Right lobe of liver (tissue), 4 donors: Measurements from ENCODE around the gene PXYLP1.

Source experiments
- POLR2A ChIP-seq: fragments of 450-650 bp; IDR thresholded peaks from one replicate; pipeline ENCODE4 v1.6.1; 2017; ENCODE audit warnings: antibody characterized with exemption, mild to moderate bottlenecking
- TF ChIP-seq, protein P1 (sequence below), 4 donors: fragments of 200-600 bp in 3 of 4; fragments of 450-650 bp in 1 of 4; IDR thresholded peaks; one replicate each; pipeline versions ENCODE4 v1.5.1 to v1.8.0; 2016 to 2022; ENCODE audit warnings: antibody characterized with exemption in 4 of 4, mild to moderate bottlenecking in 2 of 4
- donor health status: DM: no; HTN: no; CAD: no.
- donor health status: DM: no; HTN: no; CAD: no.
- donor health status: DM: no; HTN: yes; CAD: no.

DNA sequence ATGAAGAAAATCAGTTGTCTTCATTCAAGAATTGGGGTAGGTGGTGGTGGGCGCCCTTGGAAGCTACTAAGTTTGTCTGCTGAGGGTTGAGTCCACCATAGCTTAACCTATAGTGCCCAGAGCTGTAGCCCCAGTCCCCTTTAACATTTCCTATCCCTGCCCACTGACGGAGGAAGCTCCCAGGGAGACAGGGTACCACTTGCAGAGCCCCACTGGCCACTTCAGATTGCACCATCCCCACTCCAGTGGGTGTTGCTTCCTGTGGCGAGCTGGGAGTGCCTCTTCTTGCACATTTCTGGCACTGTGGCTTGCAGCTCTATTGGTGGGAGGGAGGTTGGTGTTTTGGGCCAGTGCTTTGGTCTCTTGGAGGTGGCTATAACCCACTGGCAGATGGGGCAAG lies 2.7 kb downstream of the PXYLP1 start:
- TF ChIP-seq POLR2A: no peak
- TF ChIP-seq, protein P1, sequence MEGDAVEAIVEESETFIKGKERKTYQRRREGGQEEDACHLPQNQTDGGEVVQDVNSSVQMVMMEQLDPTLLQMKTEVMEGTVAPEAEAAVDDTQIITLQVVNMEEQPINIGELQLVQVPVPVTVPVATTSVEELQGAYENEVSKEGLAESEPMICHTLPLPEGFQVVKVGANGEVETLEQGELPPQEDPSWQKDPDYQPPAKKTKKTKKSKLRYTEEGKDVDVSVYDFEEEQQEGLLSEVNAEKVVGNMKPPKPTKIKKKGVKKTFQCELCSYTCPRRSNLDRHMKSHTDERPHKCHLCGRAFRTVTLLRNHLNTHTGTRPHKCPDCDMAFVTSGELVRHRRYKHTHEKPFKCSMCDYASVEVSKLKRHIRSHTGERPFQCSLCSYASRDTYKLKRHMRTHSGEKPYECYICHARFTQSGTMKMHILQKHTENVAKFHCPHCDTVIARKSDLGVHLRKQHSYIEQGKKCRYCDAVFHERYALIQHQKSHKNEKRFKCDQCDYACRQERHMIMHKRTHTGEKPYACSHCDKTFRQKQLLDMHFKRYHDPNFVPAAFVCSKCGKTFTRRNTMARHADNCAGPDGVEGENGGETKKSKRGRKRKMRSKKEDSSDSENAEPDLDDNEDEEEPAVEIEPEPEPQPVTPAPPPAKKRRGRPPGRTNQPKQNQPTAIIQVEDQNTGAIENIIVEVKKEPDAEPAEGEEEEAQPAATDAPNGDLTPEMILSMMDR (IDR thresholded peaks at IDR 0.05): no peak
